Measurements from ENCODE around the gene FAM210B. TPM values are rescaled to one million over a fixed set of nuclear protein-coding genes. Genes with fewer than 3 reads are reported as not detected.

FAM210B gene
- polyA plus RNA-seq, 4 donors = 18.1 to 44.6 (median 21.7) TPM

DNA sequence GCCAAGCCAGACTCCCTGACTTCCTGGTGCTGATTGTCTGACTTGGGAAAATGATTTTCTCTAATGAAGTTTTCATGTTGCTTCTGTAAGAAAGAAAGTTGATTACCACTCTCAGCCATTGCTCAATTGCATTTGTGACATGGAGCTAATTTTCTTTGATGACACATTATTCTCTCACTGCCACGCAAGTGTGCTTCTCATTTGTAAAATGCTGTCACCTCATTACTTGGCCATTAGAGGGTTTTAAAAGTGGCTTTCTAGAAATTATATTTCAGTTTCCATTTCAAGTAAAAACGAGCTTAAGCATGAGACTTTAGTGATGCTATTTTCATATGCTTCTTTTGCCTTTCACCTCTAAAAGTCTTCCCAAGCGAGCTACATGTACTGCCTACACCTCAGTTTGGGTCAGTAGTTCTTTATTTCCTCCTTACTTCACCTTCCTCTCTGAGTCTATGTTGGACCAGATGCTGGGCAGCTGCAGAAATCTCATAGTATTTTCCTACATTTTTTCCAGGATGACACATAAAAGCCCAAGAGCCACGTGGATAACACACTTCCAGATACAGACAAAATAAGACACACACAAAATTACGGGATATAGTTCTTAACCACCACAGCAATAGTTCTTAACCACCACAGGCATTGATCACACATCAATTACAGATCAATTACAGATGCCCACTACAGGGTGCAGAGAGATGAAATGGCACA, 6.3 kb upstream of the FAM210B start:
- WGBS, 3 donors = 69 to 74% (median 72%) methylated on average over 5 of the region's 5 CpGs
- H3K9me3 ChIP-seq (ENCODE audit: control insufficient read depth in 2 of 2, insufficient read depth in 1 of 2, low read depth in 1 of 2, low read length in 1 of 2) = no peaks in the 10 kb centered on the region
- H3K4me1 ChIP-seq (ENCODE audit: control insufficient read depth in 3 of 3, insufficient read depth in 2 of 3, low read depth in 1 of 3, low read length in 2 of 3) = no peaks in the 10 kb centered on the region
- FAIRE-seq = no peak
- H3K4me3 ChIP-seq (ENCODE audit: low read depth in 1 of 3, low read length in 3 of 3) = no peak overlapping the region
- no peak overlapping the region for H3K27ac ChIP-seq (ENCODE audit: low read depth in 1 of 3, low read length in 2 of 3)
- no peak for DNase-seq
- no peaks in the 10 kb centered on the region for H3K36me3 ChIP-seq (ENCODE audit: control insufficient read depth in 3 of 3, insufficient read depth in 2 of 3, low read depth in 1 of 3, low read length in 3 of 3)
- H3K27me3 ChIP-seq (ENCODE audit: control insufficient read depth in 3 of 3, insufficient read depth in 3 of 3, low read length in 3 of 3) = no peaks in the 10 kb centered on the region

GRCh38 chr20:56353356-56353755, 5.4 kb upstream of the FAM210B start:
- DNase-seq = no peak
- Histone ChIP-seq H3K36me3 (ENCODE audit: control insufficient read depth in 3 of 3, insufficient read depth in 2 of 3, low read depth in 1 of 3, low read length in 3 of 3) (no peaks in the 10 kb centered on the region), H3K27me3 (ENCODE audit: control insufficient read depth in 3 of 3, insufficient read depth in 3 of 3, low read length in 3 of 3) (no peaks in the 10 kb centered on the region), H3K9me3 (ENCODE audit: control insufficient read depth in 2 of 2, insufficient read depth in 1 of 2, low read depth in 1 of 2, low read length in 1 of 2) (no peaks in the 10 kb centered on the region), H3K4me3 (ENCODE audit: low read depth in 1 of 3, low read length in 3 of 3) (no peak overlapping the region), H3K4me1 (ENCODE audit: control insufficient read depth in 3 of 3, insufficient read depth in 2 of 3, low read depth in 1 of 3, low read length in 2 of 3) (no peaks in the 10 kb centered on the region), H3K27ac (ENCODE audit: low read depth in 1 of 3, low read length in 2 of 3) (no peak overlapping the region)
- FAIRE-seq = no peak
- WGBS, 3 donors = 81 to 92% (median 84%) methylated on average over 4 of the region's 4 CpGs

DNA sequence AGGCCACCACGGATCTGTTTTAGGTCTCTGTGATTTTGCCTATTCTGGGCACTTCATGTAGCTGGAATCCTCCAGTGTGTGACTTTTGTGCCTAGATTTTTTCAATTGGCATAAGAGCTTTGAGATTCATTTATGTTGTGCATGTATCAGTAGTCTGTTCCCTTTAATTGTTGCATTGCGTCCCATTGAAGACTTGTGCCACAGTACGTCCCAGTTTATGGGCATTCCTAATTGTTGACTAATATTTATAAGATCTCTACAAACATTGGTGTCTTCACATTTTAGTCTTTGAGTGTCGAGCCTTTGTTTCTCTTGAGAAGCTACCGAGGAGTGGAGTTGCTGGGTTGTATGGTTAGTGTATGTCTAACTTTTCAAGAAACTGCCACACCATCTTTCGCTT, 704 bp upstream of the FAM210B start:
- Histone ChIP-seq H3K9me3 (ENCODE audit: control insufficient read depth in 2 of 2, insufficient read depth in 1 of 2, low read depth in 1 of 2, low read length in 1 of 2) (no peaks in the 10 kb centered on the region), H3K27ac (ENCODE audit: low read depth in 1 of 3, low read length in 2 of 3) (no peak overlapping the region), H3K4me3 (ENCODE audit: low read depth in 1 of 3, low read length in 3 of 3) (no peak overlapping the region), H3K36me3 (ENCODE audit: control insufficient read depth in 3 of 3, insufficient read depth in 2 of 3, low read depth in 1 of 3, low read length in 3 of 3) (peaks cover 0 to 8% (median 0%) of the 10 kb centered on the region in 3 donors), H3K4me1 (ENCODE audit: control insufficient read depth in 3 of 3, insufficient read depth in 2 of 3, low read depth in 1 of 3, low read length in 2 of 3) (no peaks in the 10 kb centered on the region), H3K27me3 (ENCODE audit: control insufficient read depth in 3 of 3, insufficient read depth in 3 of 3, low read length in 3 of 3) (no peaks in the 10 kb centered on the region)
- FAIRE-seq (no peak), DNase-seq (no peak)
- 56 to 65% (median 65%) methylated on average over 6 of the region's 6 CpGs for WGBS, 3 donors

- H3K27me3 ChIP-seq (ENCODE audit: control insufficient read depth in 3 of 3, insufficient read depth in 3 of 3, low read length in 3 of 3) = no peaks in the 10 kb centered on the region
- no peaks in the 10 kb centered on the region for H3K9me3 ChIP-seq (ENCODE audit: control insufficient read depth in 2 of 2, insufficient read depth in 1 of 2, low read depth in 1 of 2, low read length in 1 of 2)
- H3K27ac ChIP-seq (ENCODE audit: low read depth in 1 of 3, low read length in 2 of 3) = peak overlapping the region; percentile 17 to 70 (median 59)
- H3K36me3 ChIP-seq (ENCODE audit: control insufficient read depth in 3 of 3, insufficient read depth in 2 of 3, low read depth in 1 of 3, low read length in 3 of 3) = peaks cover 0 to 8% (median 0%) of the 10 kb centered on the region in 3 donors
- DNase-seq = peak; percentile 59 to 64
- no peaks in the 10 kb centered on the region for H3K4me1 ChIP-seq (ENCODE audit: control insufficient read depth in 3 of 3, insufficient read depth in 2 of 3, low read depth in 1 of 3, low read length in 2 of 3)
- no peak for FAIRE-seq
- 14 to 17% (median 16%) methylated on average over 51 of the region's 51 CpGs for WGBS, 3 donors
- peak overlapping the region; percentile 67 to 89 (median 83) for H3K4me3 ChIP-seq (ENCODE audit: low read depth in 1 of 3, low read length in 3 of 3)
Observed at GRCh38 chr20:56359212-56360132, 698 bp downstream of the FAM210B start.

DNA sequence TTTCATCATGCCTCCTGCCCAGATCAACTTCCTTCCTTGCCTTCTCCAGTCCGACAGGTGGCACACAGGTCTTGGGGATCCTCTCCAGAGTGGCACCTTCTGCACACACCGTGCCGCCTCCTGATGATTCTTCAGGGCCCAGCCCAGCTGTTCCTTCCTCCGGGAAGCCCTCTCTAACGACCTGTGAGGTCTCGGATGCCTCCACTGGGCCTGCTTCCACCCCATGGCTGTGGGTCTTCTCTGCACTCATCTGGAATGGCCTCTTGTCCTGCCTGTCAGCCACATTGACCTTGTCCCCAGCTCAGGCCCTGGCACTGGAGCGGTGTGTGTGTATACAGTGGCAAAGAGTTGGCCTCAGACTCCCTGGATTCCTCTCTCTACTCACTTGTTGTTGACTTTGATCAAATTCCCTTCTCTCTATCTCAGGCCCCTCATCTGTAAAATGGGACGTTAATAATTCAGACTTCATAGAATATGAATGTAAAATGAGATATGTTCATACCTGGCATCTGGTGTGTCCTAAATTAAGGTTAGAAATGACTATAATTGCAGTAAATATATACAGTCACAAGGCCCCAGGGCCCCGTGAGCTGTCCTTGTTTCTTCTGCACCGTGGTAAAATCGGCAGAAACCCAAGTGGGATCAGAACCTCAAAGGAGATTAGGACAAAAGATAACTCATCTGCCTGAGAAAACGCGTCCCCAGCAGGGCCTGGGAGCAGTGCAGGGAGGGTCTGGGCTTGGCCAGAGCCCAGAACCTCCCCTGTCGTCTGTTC, 1.5 kb downstream of the FAM210B start:
- H3K27ac ChIP-seq (ENCODE audit: low read depth in 1 of 3, low read length in 2 of 3) = peak overlapping the region in 2 of 3 donors; percentile 59 to 70

DNA sequence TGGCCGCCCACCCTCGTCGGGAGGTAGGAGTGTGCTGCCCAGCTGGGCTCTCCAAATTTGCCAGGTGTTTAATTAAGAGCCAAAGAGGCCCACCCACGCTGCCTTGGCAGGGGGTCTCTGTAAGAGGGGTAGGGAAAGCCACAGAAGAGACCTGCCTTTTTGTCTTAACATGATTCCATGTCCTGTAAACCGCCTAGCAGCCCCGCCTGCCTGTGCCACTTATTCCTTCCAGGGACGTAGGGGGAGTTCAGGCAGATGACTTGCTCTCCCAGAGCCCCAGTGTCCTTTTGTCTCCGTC, 2.1 kb downstream of the FAM210B start:
- no peak overlapping the region for H3K4me3 ChIP-seq (ENCODE audit: low read depth in 1 of 3, low read length in 3 of 3)
- peaks cover 0 to 15% (median 0%) of the 10 kb centered on the region in 3 donors for H3K36me3 ChIP-seq (ENCODE audit: control insufficient read depth in 3 of 3, insufficient read depth in 2 of 3, low read depth in 1 of 3, low read length in 3 of 3)
- H3K27ac ChIP-seq (ENCODE audit: low read depth in 1 of 3, low read length in 2 of 3) = no peak overlapping the region
- no peaks in the 10 kb centered on the region for H3K27me3 ChIP-seq (ENCODE audit: control insufficient read depth in 3 of 3, insufficient read depth in 3 of 3, low read length in 3 of 3)
- WGBS, 3 donors = 90 to 91% (median 90%) methylated on average over 8 of the region's 8 CpGs
- no peaks in the 10 kb centered on the region for H3K9me3 ChIP-seq (ENCODE audit: control insufficient read depth in 2 of 2, insufficient read depth in 1 of 2, low read depth in 1 of 2, low read length in 1 of 2)
- no peak for FAIRE-seq
- no peak for DNase-seq
- H3K4me1 ChIP-seq (ENCODE audit: control insufficient read depth in 3 of 3, insufficient read depth in 2 of 3, low read depth in 1 of 3, low read length in 2 of 3) = no peaks in the 10 kb centered on the region

More for the DNA sequence above, 1.5 kb downstream of the FAM210B start:
- DNase-seq (peak in 1 of 2 donors; percentile 6), FAIRE-seq (no peak)
- no peaks in the 10 kb centered on the region for H3K4me1 ChIP-seq (ENCODE audit: control insufficient read depth in 3 of 3, insufficient read depth in 2 of 3, low read depth in 1 of 3, low read length in 2 of 3)
- no peaks in the 10 kb centered on the region for H3K9me3 ChIP-seq (ENCODE audit: control insufficient read depth in 2 of 2, insufficient read depth in 1 of 2, low read depth in 1 of 2, low read length in 1 of 2)
- H3K4me3 ChIP-seq (ENCODE audit: low read depth in 1 of 3, low read length in 3 of 3) = peak overlapping the region in 1 of 3 donors; percentile 83
- 80 to 90% (median 83%) methylated on average over 14 of the region's 14 CpGs for WGBS, 3 donors
- H3K27me3 ChIP-seq (ENCODE audit: control insufficient read depth in 3 of 3, insufficient read depth in 3 of 3, low read length in 3 of 3) = no peaks in the 10 kb centered on the region
- H3K36me3 ChIP-seq (ENCODE audit: control insufficient read depth in 3 of 3, insufficient read depth in 2 of 3, low read depth in 1 of 3, low read length in 3 of 3) = peaks cover 0 to 13% (median 0%) of the 10 kb centered on the region in 3 donors

- DNase-seq (no peak), FAIRE-seq (no peak)
- H3K27me3 ChIP-seq (ENCODE audit: control insufficient read depth in 3 of 3, insufficient read depth in 3 of 3, low read length in 3 of 3) = no peaks in the 10 kb centered on the region
- H3K4me3 ChIP-seq (ENCODE audit: low read depth in 1 of 3, low read length in 3 of 3) = no peak overlapping the region
- H3K9me3 ChIP-seq (ENCODE audit: control insufficient read depth in 2 of 2, insufficient read depth in 1 of 2, low read depth in 1 of 2, low read length in 1 of 2) = no peaks in the 10 kb centered on the region
- H3K27ac ChIP-seq (ENCODE audit: low read depth in 1 of 3, low read length in 2 of 3) = no peak overlapping the region
- H3K36me3 ChIP-seq (ENCODE audit: control insufficient read depth in 3 of 3, insufficient read depth in 2 of 3, low read depth in 1 of 3, low read length in 3 of 3) = peaks cover 0 to 17% (median 0%) of the 10 kb centered on the region in 3 donors
- no peaks in the 10 kb centered on the region for H3K4me1 ChIP-seq (ENCODE audit: control insufficient read depth in 3 of 3, insufficient read depth in 2 of 3, low read depth in 1 of 3, low read length in 2 of 3)
- 88 to 93% (median 92%) methylated on average over 8 of the region's 8 CpGs for WGBS, 3 donors
Observed at GRCh38 chr20:56361900-56362299, 3.1 kb downstream of the FAM210B start.

GRCh38 chr20:56362833-56363413, 4.1 kb downstream of the FAM210B start:
- FAIRE-seq (no peak), DNase-seq (no peak)
- Histone ChIP-seq H3K27ac (ENCODE audit: low read depth in 1 of 3, low read length in 2 of 3) (no peak overlapping the region), H3K4me3 (ENCODE audit: low read depth in 1 of 3, low read length in 3 of 3) (no peak overlapping the region), H3K4me1 (ENCODE audit: control insufficient read depth in 3 of 3, insufficient read depth in 2 of 3, low read depth in 1 of 3, low read length in 2 of 3) (no peaks in the 10 kb centered on the region), H3K36me3 (ENCODE audit: control insufficient read depth in 3 of 3, insufficient read depth in 2 of 3, low read depth in 1 of 3, low read length in 3 of 3) (peaks cover 0 to 23% (median 0%) of the 10 kb centered on the region in 3 donors), H3K9me3 (ENCODE audit: control insufficient read depth in 2 of 2, insufficient read depth in 1 of 2, low read depth in 1 of 2, low read length in 1 of 2) (no peaks in the 10 kb centered on the region), H3K27me3 (ENCODE audit: control insufficient read depth in 3 of 3, insufficient read depth in 3 of 3, low read length in 3 of 3) (no peaks in the 10 kb centered on the region)
- WGBS, 3 donors = 47 to 54% (median 51%) methylated on average over 8 of the region's 8 CpGs
